K562 treated with DMSO at 1 percent for 4 hours (cell line): ENCODE data around the gene GPHA2. TPM values are rescaled to one million over a fixed set of nuclear protein-coding genes. Genes with fewer than 3 reads are reported as not detected.

ENCODE experiments used
- total RNA-seq: library from RNA; unstranded; fragments of 300-600 nt; gene quantifications from 2 replicates; pipeline ENCODE4 v1.2.3, GENCODE V29; 2022; ENCODE audit not compliant: insufficient read depth

The GPHA2 gene
- not detected in 2 replicates for total RNA-seq

GRCh38 chr11:64935359-64936081 is at the start of gene GPHA2:
Gene GPHA2 (minus strand): TSS chr11:64935893. CDS start chr11:64935460, 433 bp downstream.

GRCh38 chr11:64971421-64972233 is 35.9 kb upstream of the GPHA2 start, which contains the start of gene MAJIN:
Gene MAJIN (minus strand): TSS chr11:64972108. CDS start chr11:64959405, 12,703 bp downstream.

GRCh38 chr11:64923944-64924909 is 11.5 kb downstream of the GPHA2 start, which contains the start of gene PPP2R5B:
Gene PPP2R5B (plus strand): TSS chr11:64924689. CDS start chr11:64925735, 1,046 bp downstream.

GRCh38 chr11:64916775-64917662 is 18.7 kb downstream of the GPHA2 start, which contains the start of gene ATG2A:
Gene ATG2A (minus strand): TSS chr11:64917209. CDS start chr11:64917135, 74 bp downstream.

Other genes starting within 250 kb of the GPHA2 start
- gene NRXN2, start 212.7 kb downstream of the GPHA2 start, total RNA-seq: not detected in 2 replicates
- gene RASGRP2, start 191.8 kb downstream of the GPHA2 start, total RNA-seq: 10.1 and 12.5 TPM in 2 replicates
- 5.3 and 9.5 TPM in 2 replicates for gene PYGM, start 175.9 kb downstream of the GPHA2 start, total RNA-seq
- gene SF1, start 157.4 kb downstream of the GPHA2 start, total RNA-seq: 148 and 194 TPM in 2 replicates
- 11.2 and 18.1 TPM in 2 replicates for gene MAP4K2, start 132.7 kb downstream of the GPHA2 start, total RNA-seq
- gene MEN1, start 125.3 kb downstream of the GPHA2 start, total RNA-seq: 40.1 and 42.7 TPM in 2 replicates
- 5.1 and 15.3 TPM in 2 replicates for gene CDC42BPG, start 91.2 kb downstream of the GPHA2 start, total RNA-seq
- gene EHD1, start 57.3 kb downstream of the GPHA2 start, total RNA-seq: 46.2 and 57.9 TPM in 2 replicates
- 28.1 and 38.9 TPM in 2 replicates for gene ATG2A, start 18.7 kb downstream of the GPHA2 start, total RNA-seq
- 8.5 and 13.9 TPM in 2 replicates for gene PPP2R5B, start 11.2 kb downstream of the GPHA2 start, total RNA-seq
- not detected in 2 replicates for gene MAJIN, start 36.2 kb upstream of the GPHA2 start, total RNA-seq
- 4.3 and 5.6 TPM in 2 replicates for gene BATF2, start 61.1 kb upstream of the GPHA2 start, total RNA-seq
- gene ARL2, start 78.3 kb upstream of the GPHA2 start, total RNA-seq: 166 and 168 TPM in 2 replicates
- 33.8 and 37.5 TPM in 2 replicates for gene SNX15, start 91.5 kb upstream of the GPHA2 start, total RNA-seq
- gene SAC3D1, start 105.3 kb upstream of the GPHA2 start, total RNA-seq: 50.3 and 51.3 TPM in 2 replicates
- gene NAALADL1, start 122.7 kb upstream of the GPHA2 start, total RNA-seq: 1.1 TPM in 1 of 2 replicates, not detected in the other
- 68.8 and 84.7 TPM in 2 replicates for gene CDCA5, start 148.1 kb upstream of the GPHA2 start, total RNA-seq
- gene ZFPL1, start 148.3 kb upstream of the GPHA2 start, total RNA-seq: 61.2 and 79.7 TPM in 2 replicates
- gene VPS51, start 160.3 kb upstream of the GPHA2 start, total RNA-seq: 153 and 168 TPM in 2 replicates
- 16.1 and 16.4 TPM in 2 replicates for gene TM7SF2, start 176.0 kb upstream of the GPHA2 start, total RNA-seq
- 16.2 and 21.9 TPM in 2 replicates for gene ZNHIT2, start 181.8 kb upstream of the GPHA2 start, total RNA-seq
- gene FAU, start 186.2 kb upstream of the GPHA2 start, total RNA-seq: 1,054 and 1,266 TPM in 2 replicates
- 69.2 and 74.8 TPM in 2 replicates for gene MRPL49, start 186.4 kb upstream of the GPHA2 start, total RNA-seq
- 43.5 and 53.4 TPM in 2 replicates for gene SYVN1, start 198.6 kb upstream of the GPHA2 start, total RNA-seq
- gene SPDYC, start 234.3 kb upstream of the GPHA2 start, total RNA-seq: 13.6 and 14.1 TPM in 2 replicates
- 149 and 191 TPM in 2 replicates for gene CAPN1, start 246.0 kb upstream of the GPHA2 start, total RNA-seq